Activated T-cell treated with anti-CD3 and anti-CD28 coated beads for 48 hours (primary cell): ENCODE measurements around the gene MANSC4.

Experiments
- DNase-seq: peaks from one replicate; pipeline ENCODE4 v3.0.0-alpha.2; 2020; ENCODE audit warnings: low read depth

Gene MANSC4

GRCh38 chr12:27800819-27801218 lies 20.8 kb upstream of the MANSC4 start:
- no peak for DNase-seq

DNA sequence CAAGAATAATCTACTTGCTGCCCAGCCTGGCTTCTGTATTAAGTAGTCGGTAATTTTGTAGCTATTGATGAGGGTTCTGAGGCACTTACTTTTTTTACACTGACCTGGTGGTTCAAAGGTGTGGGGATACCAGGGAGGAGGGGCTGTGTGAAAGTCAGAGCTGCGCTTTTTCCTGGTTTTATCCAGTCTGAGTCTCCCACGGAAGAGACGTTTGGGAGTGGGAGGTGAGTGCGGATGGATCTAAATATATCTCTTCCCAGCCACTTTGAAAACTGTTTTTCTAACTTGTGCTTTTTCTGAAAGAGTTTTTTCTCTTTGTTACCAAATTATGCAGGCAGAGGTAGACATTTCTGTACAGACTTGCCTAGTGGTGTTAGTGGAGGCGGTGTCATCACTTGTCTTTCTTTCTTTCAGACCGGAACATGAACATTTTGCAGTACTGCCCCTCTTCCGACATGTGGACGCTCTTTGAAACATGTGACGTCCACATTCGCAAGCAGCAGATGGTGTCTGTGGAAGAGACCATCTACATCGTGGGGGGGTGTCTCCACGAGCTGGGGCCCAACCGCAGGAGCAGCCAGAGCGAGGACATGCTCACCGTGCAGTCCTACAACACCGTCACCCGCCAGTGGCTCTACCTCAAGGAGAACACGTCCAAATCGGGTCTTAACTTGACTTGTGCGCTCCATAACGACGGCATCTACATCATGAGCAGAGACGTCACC lies 17.4 kb upstream of the MANSC4 start:
- no peak for DNase-seq

- DNase-seq: no peak
Observed at GRCh38 chr12:27796128-27796527, 16.1 kb upstream of the MANSC4 start.

DNA sequence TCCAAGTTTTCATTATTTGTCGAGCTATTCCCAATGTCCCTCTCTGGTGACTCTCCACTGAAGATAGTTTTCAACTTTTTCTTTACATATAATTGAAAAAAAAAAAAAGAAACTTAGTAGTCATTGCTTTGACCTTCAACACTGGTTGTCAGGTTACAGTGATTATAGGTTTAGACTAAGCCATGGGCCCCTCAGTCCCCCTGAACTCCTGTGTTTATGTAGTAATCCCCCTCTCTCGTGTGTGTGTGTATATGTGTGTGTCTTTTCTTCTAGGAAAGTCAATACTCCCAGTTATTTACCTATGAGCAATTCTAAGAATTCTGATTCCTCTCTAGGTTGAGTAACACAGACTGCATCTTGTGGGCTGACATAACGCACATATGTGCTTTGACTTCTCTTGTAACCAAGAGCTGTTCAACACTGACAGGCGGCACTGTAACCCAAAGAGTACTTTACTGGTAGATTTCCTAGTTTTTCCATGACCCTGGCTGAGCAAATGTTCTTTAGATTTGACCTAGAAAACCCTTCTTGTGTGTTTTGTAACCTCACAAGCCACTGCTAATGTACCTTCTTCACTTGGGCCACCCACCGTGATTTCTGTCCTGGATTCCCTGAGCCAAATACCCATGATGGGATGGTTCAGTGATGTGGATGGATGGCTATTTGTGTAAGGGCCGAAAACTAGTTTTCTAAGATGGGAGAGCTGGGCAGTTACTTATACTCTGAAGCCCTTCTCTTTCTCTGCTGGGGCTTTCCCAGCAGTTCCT lies 15.0 kb upstream of the MANSC4 start:
- no peak for DNase-seq

GRCh38 chr12:27790179-27790578 lies 10.1 kb upstream of the MANSC4 start:
- no peak for DNase-seq

DNA sequence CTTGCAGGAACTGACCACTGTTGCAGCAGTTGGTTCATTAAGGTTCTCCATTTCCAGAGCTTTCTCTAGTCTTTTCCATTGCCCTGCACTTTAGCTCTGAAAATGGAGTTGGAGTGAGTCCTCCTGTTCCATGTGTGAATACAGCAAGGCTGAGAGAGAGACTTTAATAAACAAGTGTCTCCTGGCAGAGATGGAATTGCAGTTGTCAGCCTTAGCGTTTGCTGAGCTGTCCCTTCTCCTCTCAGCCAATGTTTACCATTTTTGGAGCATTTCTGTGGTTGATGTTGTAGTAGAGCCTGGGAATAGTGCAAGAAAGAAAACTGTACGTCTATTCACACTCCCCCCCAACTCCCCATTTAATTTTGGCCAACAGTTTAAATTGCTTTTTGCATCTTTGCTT lies 7.5 kb upstream of the MANSC4 start:
- DNase-seq: no peak

DNA sequence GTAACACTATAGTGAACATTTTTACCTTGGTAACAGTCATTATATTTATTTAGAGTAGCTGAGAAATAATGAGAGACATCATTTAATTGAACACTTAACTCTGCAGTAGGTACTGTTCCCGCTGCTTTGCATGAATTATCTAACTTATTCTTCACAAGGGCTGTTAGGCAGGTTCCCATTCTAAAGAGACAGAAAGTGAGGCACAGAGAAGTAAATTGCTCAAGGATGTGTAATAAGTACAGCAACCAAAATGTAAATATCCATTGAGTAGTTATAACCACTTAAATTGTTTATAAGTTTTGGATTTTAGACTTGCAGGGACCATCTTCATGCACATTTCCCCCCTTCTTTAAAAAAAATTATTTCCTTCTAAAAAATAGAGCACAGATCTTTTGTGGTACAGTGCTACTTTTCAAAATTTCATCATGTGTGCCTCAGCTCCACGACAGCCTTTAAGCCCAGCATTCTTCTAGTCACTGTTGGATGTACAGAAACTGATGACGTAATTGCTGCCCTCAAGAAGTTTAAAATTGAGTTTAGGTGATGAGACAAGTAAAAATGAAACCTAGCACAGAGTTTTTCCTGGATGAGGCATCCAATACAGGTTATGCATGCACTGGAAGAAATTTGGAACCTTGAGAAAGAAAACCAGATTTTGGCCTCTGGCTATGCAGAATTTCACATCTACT lies 6.0 kb upstream of the MANSC4 start:
- DNase-seq: no peak

DNA sequence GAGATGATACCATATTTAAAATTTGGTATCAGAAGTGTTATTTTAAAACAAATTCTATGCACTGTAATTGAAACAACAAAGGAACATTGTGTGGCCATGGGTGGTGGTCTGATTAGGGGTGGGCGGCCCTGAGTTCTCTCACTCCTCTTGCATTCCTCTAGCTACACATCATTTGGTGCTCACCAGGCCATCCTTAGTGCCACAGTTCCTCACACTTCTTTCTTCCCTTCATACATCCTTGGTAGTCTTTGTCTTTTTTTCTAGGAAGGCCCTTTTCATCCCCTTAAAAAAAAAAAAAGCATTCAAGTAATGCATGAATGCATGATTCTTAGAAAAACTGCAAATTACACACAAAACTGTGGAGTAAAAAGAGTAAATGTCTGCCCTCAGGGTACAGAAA lies 2.4 kb upstream of the MANSC4 start:
- no peak for DNase-seq

- no peak for DNase-seq
Observed at GRCh38 chr12:27781680-27782079, 1.6 kb upstream of the MANSC4 start.

- no peak for DNase-seq
Observed at GRCh38 chr12:27780612-27781408, 774 bp upstream of the MANSC4 start.

DNA sequence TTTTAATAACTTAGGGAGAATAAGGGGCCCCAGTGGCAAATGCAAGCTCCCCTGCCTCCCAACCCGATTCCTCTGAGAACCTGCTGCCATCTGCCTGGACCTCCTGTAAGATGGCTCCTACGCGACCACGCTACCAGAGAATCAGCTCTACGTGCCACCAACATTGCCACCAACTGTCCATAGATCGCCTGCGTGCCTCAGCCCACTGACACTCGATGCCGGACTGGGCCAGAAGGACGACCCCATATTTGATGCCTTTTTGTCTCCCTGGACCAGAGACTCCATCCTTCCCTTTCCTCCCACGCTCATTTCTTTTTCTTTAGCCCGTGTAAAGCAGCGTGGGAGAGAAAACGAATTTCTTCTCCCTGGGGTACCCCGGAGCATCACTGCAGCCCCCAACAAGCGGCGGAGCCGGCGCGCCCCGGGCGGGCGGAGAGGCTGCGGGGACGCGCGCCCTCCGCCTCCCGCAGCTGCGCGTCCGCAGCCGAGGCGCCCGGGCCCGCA lies 568 bp downstream of the MANSC4 start:
- peak; percentile 5 for DNase-seq

DNA sequence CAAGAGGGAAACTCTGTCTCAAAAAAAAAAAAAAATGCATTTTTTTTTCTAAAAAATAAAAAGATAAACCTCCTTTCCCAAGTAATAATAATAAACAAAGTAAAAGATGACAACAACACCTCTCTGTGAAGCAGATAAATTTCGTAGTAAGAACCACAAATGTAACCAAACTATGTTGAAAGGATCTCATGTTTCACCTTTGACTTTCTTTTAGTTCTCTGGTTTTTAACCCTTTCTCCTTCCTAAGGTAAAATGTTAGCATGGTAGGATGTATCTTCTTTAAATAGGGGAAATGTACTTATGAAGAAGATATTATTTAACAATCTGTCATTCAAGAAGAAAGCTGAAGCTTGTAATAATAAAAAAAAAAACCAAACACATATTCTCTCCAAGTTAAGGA lies 1.8 kb downstream of the MANSC4 start:
- no peak for DNase-seq

DNA sequence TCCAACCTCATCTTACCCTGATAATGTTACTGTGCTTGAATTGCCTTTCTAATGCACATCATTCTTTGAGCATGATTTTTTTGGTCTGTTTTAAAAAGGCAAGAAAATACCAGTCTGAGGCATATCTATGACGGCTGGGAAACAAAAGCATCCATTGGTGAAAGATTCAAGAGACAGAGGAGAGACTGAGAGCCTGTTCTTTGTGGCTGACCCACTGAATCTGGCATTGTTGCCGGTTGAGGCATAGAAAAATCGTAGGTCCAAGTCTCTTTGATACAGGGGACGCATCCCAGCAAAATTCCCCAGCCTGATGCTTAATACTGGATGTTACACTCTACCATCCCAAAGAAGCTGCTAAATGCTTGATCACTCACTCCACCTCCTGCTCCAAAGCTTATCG lies 2.9 kb downstream of the MANSC4 start:
- DNase-seq: no peak

GRCh38 chr12:27772328-27773049 lies 7.5 kb downstream of the MANSC4 start:
- no peak for DNase-seq

GRCh38 chr12:27771481-27772327 lies 8.3 kb downstream of the MANSC4 start:
- DNase-seq: no peak

DNA sequence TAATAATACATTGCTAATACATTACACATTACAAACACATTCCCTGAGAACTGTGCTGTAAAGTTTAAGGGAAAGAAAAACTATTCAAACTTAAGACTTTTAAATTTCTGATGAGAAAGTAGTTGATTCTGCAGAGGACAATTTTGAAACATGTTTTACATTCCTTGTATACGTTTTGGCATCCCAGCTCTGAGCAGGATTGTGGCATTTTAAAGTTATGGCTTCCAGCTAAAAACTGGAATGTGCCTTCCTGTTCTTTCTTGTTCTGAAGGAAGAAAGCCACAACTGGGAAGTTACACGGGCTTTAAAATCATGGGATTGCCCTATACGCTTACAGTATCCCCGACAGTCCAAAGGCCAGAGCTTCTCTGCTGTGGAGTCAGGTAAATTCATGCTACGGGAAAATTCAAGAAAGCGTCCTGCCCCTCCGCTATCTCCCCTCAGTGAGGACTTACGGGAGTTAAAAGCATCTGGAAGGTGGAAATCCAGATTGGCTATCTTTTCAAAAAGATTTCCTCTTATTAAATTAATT lies 10.8 kb downstream of the MANSC4 start:
- no peak for DNase-seq

DNA sequence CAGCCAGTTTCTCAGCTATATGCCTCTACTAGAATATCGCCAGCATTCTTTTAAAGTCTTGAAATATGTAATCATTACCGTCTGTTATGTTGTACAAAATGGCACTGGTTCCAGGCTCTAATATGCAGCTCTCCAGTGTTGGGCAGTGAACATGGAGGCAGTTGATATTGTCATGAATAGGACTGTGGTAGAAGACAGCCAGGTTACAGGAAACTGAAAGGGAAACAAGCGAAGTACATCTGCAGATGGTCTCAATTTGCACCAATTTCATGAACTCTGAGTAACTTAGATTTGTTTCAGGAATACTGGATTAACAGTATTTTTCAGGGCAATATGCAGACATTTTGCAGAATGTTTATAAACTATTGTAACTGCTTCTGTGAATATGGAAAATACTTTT lies 13.4 kb downstream of the MANSC4 start:
- no peak for DNase-seq

DNA sequence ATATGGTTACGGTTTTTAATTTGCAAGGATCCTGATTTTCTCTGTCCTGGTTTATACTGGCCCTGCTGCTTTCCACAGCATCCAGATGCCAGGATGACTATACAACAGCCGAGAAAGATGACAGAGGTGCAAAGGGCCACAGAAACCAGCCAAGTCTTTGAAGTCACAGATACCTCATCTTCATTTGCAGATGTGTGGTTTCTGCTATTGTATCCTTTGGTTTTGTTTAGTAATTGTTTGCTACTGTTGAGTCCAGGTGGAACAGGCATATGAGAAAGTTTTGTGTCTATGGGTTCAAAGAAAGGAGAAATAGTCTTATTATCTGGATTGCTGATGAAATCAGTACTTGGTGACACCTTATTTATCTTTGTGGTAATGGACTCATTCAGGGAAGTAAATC lies 17.3 kb downstream of the MANSC4 start:
- DNase-seq: peak; percentile 2

GRCh38 chr12:27756670-27757195 lies 23.3 kb downstream of the MANSC4 start:
- no peak for DNase-seq

GRCh38 chr12:27754795-27755194 lies 25.2 kb downstream of the MANSC4 start:
- no peak for DNase-seq
